Occipital lobe (tissue), 2 donors: ENCODE data around the gene ZBTB20. TPM values are rescaled to one million over a fixed set of nuclear protein-coding genes. Genes with fewer than 3 reads are reported as not detected.

Experiments used
- DNase-seq: peaks from one replicate; lab custom pipeline; 2025; lab: John Stamatoyannopoulos, UW
- total RNA-seq: library from RNA; depleted of rRNA; stranded (reverse); fragments of >200 nt; gene quantifications from one replicate; pipeline ENCODE4 v1.2.3, GENCODE V29; 2014

The ZBTB20 gene
- total RNA-seq, 1 donor from 2014 or later, result 62.7 TPM

- DNase-seq, result no peak
Observed at GRCh38 chr3:115021061-115021460, 126.0 kb downstream of the ZBTB20 start.

- DNase-seq, result no peak
Observed at GRCh38 chr3:115019900-115020299, 127.2 kb downstream of the ZBTB20 start.

GRCh38 chr3:115018694-115019093, 128.4 kb downstream of the ZBTB20 start:
- no peak for DNase-seq

- DNase-seq, result no peak
Observed at GRCh38 chr3:115007966-115008365, 139.1 kb downstream of the ZBTB20 start.

- no peak for DNase-seq
Observed at GRCh38 chr3:115004201-115005140, 142.6 kb downstream of the ZBTB20 start.

- no peak for DNase-seq
Observed at GRCh38 chr3:114998971-114999579, 148.0 kb downstream of the ZBTB20 start.

- no peak for DNase-seq
Observed at GRCh38 chr3:114994554-114995341, 152.3 kb downstream of the ZBTB20 start.

GRCh38 chr3:114985776-114986175, 161.3 kb downstream of the ZBTB20 start:
- no peak for DNase-seq

- DNase-seq, result no peak
Observed at GRCh38 chr3:114983248-114983647, 163.8 kb downstream of the ZBTB20 start.

GRCh38 chr3:114974387-114974786, 172.7 kb downstream of the ZBTB20 start:
- no peak for DNase-seq

GRCh38 chr3:114973536-114973935, 173.6 kb downstream of the ZBTB20 start:
- DNase-seq, result no peak

- DNase-seq, result no peak
Observed at GRCh38 chr3:114967168-114967567, 179.9 kb downstream of the ZBTB20 start.

GRCh38 chr3:114962189-114962588, 184.9 kb downstream of the ZBTB20 start:
- DNase-seq, result no peak

GRCh38 chr3:114958930-114959329, 188.2 kb downstream of the ZBTB20 start:
- no peak for DNase-seq

- no peak for DNase-seq
Observed at GRCh38 chr3:114953800-114954199, 193.3 kb downstream of the ZBTB20 start.

- no peak for DNase-seq
Observed at GRCh38 chr3:114953215-114953799, 193.8 kb downstream of the ZBTB20 start.

GRCh38 chr3:114942773-114943172, 204.3 kb downstream of the ZBTB20 start:
- no peak for DNase-seq

GRCh38 chr3:114941626-114942309, 205.3 kb downstream of the ZBTB20 start:
- DNase-seq, result no peak

- no peak for DNase-seq
Observed at GRCh38 chr3:114939920-114940319, 207.2 kb downstream of the ZBTB20 start.

- no peak for DNase-seq
Observed at GRCh38 chr3:114933407-114933806, 213.7 kb downstream of the ZBTB20 start.
